SK-MEL-5 (cell line): ENCODE results near the gene DBX2. TPM values are rescaled to one million over a fixed set of nuclear protein-coding genes. Genes with fewer than 3 reads are reported as not detected.
"Not testable (repeated sequence)": the region's sequence is repeated elsewhere in the genome, so short reads cannot be mapped to it uniquely, and the experiment has no call there.

ENCODE experiments used
- DNase-seq: peaks from one replicate; pipeline ENCODE4 v3.0.0-alpha.2; 2016; ENCODE audit warnings: low read depth, low spot score
- in situ Hi-C: cut with HindIII; loops from 2 replicates; pipeline ENCODE4 v1.10.0; 2016; ENCODE audit warnings: low sequenced_read_pairs, high pct_unique_total_duplicates, low pct_unique_long_range_greater_than_20kb
- polyA plus RNA-seq, 2 experiments: library from polyadenylated mRNA; depleted of rRNA; stranded (reverse); fragments of >200 nt; gene quantifications; 2 replicates each; pipeline ENCODE4 v1.2.3, GENCODE V29; 2015
- total RNA-seq: library from RNA; depleted of rRNA; stranded (reverse); fragments of >200 nt; shearing (Covaris generic); gene quantifications from 2 replicates; pipeline ENCODE4 v1.2.3, GENCODE V29; 2014; rRNA removed

DBX2 gene
- total RNA-seq: not detected in 2 replicates
- polyA plus RNA-seq (2015; cell fraction: cytosol; rRNA removed): not detected in 2 replicates
- polyA plus RNA-seq (2015; cell fraction: nucleus; rRNA removed): not detected in 2 replicates

DNA sequence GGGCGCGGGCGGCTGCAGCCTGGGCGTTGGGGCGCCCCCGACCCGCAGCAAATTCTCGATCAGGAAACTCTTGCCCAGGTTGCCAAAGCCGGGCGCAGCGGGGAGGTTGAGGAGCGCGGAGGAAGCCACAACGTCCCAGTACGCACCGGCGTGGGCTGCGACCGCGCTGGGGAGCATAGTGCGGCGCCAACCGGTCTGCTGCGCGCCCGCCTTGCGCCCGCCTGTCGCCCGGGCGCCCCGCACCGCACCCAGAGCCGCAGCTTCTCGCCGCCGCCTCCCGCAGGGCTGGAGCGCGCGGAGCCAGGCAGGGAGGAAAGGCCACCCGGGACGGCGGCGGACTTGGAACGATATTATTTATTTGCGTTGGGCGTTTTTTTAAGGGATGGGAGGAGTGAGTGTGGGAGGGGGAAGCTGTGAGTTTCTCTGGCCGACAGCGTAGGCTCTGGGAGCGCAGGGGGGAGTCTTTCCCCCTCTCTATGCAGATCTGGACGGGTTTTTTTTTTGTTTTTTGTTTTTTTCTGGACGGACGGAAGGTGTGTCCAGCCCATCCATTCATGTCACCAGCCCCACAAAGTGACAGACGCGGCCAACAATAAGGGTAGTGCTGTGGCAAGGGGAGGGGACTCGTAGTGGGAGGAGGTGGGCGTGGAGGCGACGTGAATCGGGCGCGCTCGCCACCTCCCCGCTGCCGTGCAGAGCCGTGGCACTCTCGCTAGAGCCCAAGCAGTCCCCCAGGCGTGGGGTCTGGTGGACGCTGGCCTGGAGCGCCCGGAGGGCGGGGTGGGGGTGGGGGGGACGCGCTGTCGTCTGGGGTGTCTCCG lies at the start of gene DBX2:
Gene DBX2, minus strand, starts transcription at position 349 of the 821 bp plus-strand sequence. Its CDS starts 172 bp downstream, at position 177.
- in situ Hi-C loops: no loop called here
- DNase-seq: no peak

DNA sequence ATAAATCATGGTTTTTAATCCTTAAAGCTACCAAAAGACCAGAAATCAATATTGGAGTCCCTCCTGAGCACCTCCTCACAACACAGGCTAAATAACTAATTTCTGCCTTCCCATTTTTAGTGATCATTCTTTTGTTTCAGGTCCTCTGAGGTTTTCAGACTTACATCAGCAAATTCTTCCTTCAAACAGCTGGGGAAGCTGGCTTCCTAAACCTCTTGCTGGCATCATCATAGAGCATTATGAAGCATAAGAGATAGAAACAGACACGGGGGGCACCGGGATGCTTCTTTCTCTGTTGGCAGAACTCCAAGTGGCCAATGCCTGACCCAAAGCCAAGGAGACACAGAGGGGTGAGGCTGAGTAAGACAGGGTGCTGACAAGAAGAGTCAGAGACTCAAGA lies 47.9 kb upstream of the DBX2 start:
- no peak for DNase-seq
- in situ Hi-C loops: no loop called here

DNA sequence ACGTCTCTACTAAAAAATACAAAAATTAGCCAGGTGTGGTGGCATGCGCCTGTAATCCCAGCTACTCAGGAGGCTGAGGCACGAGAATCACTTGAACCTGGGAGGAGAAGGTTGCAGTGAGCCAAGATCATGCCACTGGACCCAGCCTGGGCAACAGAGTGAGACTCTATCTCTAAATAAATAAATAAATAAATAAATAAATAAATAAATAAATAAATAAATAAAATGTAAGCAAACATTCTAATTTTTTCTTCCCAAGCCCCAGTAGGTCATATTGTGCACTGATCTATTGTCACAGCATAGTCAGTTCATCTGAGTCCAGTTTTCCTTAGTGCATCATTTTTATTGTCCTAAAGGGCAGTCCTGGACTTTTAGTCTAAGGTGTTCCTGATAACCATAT lies 44.5 kb upstream of the DBX2 start:
- DNase-seq, in situ Hi-C loops: not testable (repeated sequence)

DNA sequence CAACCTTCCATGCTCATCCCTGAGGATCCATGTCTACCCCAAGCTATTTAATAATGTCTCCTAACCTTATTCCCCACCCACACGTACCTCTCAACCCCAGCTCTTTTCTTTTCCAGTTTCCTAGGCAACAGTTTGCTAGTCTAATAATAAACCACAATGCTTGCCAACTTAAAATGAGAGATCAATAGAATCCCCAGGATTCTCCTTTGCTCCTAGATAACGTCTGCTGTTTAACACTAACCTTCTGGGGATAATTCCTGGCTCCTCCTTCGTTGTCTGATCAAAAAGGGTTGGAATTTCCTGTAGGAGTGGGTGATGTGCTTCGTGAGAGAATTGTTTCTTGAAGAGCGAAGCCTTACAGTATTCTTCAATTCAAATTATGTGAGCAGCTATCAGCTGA lies 42.2 kb upstream of the DBX2 start:
- in situ Hi-C loops: no loop called here
- DNase-seq: no peak

DNA sequence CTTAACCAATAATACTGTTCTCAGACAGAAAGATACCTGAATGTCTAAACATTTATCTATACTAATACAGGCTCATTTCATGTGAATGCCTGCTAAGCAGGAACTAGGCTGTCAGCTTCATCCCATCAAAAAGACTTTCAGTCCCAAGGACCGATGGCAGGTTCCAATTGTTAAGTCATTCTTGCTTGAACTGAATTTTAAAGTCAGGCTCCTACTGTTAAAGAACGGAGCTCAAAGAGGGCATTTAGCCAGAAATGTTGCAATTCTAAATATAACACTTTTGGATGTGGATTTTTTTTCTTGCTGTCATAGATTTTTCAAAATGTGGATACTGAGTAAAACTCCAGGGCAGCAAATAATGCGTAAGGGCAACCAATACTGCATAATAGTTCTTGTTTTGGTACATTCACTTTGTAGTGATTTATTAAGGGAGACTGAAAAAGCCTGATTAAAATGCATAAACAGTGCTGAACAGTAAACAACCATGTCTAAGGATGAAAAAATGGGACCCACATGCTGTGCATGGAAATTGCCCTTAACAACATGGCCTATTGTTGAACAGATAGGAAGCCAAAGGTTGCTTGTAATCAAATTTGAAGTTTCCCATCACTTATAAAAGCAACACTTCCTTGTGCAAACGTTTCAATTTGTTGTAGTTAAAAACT lies 38.6 kb upstream of the DBX2 start:
- DNase-seq: no peak
- in situ Hi-C loops: no loop called here

DNA sequence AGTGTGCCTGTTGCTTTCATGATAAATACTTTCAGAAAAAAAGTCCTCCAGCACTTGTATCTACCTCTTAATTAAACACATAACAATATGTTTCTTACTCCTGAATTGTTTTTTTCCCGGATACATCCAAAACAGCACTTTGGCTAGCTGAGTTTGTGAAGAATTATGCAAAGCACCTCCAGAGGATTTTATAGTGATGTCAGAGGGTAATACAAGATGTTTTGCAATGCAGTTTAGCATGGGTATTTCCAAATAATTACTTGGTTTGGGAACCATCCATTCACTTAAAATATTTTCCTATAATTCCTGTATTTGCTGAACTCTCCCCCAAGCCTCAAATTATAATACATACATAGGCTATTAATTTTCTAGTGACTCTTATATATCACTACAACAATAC lies 37.7 kb upstream of the DBX2 start:
- no peak for DNase-seq
- in situ Hi-C loops: no loop called here

DNA sequence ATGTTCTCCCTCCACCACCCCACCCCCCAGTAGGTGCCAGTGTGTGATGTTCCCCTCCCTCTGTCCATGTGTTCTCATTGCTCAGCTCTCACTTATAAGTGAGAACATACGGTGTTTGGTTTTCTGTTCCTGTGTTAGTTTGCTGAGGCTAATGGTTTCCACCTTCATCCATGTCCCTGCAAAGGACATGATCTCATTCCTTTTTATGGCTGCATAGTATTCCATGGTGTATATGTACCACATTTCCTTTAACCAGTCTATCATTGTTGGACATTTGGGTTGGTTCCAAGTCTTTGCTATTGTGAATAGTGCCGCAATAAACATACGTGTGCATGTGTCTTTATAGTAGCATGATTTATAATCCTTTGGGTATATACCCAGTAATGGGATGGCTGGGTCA lies 33.3 kb upstream of the DBX2 start:
- DNase-seq, in situ Hi-C loops: not testable (repeated sequence)

DNA sequence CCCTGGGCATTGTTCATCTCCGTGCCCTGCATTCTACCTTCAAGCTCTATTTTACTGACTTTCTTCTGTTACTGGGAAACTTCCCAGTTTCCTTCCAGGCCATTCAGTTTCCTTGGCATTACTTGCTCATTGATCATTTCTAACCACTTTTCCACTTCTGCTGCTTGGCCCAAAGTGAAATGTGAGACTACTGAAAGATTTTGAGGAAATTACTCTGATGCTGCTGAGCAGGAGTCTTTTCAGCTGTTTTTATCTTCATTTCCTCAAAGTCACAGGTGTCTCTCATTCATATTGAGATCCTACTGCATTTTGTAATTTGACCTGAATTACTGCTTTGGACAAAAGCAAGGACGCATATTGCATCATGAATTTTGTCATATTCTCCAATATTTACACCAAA lies 26.4 kb upstream of the DBX2 start:
- DNase-seq: no peak
- in situ Hi-C loops: no loop called here

DNA sequence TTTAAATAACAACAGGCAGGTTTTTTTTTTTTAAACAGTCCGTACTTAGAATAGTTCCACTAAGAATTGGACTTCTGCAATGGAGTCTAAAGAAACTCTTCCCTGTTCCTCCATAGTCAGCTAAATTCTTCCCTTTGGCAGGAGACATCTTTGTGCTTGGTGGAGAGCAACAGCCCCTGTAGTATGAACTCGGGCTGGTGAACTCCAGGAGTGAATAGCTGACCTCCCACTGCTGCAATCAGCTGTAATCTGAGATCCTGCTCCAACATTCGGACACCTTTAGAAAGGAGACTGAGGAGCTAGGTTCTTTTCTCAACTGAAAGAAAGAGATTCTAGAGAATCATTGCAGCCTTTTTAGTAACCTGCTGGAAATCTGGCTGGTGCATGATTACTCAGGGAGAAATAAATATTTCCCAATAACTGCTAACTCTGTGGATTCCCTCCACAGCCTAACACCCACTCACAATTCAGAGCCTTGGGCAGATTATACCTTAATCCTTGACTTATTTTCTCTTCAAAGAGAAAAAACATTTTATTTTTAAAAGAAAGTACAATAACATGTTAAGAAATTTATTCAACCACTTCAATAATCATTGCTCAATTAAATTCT lies 25.6 kb upstream of the DBX2 start:
- in situ Hi-C loops: no loop called here
- no peak for DNase-seq

DNA sequence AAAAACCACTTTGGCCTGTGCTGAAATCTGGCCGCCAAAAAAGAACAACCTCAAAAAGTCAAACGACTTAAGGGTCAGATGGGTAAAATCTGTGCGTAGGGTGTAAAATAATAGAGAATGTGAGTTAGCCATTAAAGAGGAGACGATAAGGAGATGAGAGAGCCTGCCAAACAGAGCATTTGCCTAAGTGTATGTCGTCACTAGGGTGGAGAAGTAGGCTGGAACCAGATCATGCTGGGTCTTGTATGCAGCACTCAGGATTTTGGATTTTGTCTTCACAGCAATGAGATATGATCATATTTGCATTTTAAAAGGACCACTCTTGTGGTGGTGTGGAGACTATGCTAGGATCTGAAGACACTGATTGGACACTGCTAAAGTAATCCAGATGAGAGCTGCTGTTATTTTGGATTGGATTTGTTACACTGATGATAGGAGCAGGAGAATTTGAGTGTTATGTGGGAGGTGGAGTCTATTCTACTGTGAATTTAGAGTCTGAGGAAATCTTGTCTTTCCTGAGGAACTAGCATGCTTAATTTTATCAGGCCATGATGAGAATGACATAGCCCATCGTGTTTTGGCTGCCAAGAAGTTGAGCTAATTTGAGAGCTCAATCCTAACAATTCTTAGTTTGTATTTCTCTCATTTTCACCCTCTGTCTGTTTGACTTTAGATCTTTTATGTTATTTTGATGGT lies 24.8 kb upstream of the DBX2 start:
- DNase-seq: no peak
- in situ Hi-C loops: no loop called here

DNA sequence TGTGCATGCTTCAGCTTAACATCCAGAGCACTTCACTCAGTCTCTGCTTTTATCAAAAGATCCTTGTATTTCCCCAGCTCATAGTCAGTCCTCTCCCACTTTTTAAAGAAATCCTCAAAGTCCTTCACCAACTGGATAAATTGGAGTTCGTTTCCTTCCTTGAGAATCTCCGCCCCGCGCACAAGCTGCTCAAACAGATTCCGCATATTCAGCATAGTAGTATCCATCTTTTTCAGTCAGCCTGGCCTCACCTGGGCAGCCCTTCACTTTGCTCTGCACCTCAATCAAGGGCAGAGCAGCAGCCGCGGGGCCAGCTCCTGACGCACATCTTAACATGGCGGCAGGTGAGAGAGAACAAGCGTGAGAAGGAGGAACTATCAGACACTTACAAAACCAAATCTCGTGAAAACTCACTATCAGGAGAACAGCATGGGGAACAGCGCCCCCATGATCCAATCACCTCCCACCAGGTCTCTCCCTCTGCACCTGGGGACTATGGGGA lies 14.3 kb upstream of the DBX2 start:
- no peak for DNase-seq
- in situ Hi-C loops: no loop called here

DNA sequence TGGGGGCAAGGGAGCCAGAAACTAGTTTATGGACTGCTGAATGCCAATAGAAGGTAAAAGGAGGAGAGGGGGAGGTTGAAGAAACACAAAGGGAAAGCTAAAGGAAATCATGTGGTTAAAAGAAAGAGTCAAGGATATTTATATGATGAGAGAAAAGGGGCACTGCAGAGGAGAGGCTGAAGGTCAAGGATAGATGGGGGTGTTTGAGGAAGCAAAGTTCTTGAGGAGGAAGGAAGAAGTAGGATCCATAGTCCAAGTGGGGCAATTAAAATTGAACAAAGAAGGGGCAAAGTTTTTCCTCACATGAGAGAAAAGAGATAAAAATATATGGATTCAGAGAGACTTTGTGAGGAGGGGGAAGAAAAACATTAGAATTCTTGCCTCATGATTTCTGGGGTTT lies 10.1 kb upstream of the DBX2 start:
- in situ Hi-C loops: no loop called here
- no peak for DNase-seq

DNA sequence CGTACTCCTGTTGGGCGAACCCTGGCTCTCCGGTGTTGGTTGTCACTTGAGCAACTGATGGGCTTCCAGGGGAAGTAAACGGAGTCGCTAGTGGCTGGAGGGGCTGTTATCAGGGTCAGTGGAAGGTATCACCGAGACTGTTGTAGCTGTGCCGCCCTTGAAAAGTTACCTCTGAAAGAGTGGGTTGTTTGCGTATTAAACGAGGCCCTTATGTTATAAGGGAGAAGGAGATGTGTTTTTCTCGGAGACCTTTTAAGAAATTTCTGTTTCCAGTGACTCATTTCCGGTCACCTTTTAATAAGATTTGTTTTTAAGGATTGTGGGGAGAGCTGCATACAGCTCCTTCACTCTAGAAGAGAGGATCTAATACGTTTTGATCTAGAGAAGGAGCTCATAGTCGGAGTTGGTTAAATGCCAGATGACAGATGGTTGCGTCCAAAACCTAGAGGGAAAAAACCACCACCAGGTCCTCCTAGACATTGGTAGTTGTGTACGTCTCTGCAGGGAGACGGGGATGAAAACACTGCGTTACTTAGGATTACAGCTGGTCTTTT lies 750 bp upstream of the DBX2 start:
- in situ Hi-C loops: no loop called here
- no peak for DNase-seq

DNA sequence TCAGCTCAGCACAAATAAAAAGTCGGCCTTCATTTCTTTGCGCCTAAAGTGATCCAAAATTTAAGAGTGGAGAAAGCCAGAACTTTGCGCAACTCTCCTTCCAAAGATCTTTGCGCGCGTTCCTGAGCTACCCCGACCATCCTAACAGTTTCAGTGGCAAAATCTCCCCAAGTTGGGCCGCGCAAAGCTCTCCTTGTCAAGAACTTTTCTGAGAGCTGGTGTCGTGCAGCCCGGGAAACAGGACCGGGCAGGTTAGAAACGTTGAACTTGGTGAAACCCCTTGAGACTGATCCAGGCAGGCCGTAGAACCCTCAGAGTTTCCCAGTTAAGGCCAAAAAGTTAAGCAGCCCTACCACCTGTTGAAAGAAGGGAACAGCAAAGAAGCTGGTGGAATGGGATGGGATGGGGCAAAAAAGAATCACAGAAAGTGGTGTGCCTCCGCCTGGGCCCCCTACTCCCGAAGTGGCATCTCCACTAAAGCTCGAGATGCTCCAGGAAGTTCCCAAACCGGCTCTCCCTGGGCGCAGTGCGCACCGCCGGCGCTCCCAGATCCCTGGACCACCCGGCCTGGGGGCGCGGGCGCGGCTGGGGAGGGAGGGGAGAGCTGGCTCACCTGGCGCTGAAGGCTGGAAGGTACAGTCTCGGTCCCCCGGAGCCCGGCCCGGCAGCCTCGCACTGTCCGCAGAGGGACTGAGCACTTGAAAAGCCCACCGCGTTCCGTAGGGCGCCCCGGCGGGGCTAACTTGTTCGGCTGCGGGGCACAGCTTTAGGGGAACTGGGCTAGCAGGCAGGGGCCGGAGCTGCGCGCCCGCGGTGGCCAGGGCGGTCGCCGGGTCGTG lies 768 bp downstream of the DBX2 start:
- in situ Hi-C loops: no loop called here
- no peak for DNase-seq

DNA sequence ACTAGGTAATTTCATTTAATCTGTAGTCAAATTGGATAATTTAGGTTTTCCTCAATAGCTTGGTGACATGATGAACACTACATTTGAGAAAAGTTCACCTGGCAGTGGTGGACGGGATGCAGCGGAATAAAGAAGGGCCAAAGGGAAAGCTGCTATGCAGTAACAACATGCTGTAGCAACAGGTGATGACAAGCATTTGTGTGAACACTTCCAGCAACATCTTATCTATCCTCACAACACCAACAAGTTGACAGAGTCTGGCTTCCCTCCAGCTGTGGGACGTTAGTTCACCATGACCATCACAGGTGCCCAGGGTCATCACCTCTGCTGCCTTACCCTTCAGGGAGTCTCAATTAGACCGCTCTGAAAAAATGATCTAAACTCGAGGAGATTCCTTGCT lies 8.3 kb downstream of the DBX2 start:
- in situ Hi-C loops: no loop called here
- no peak for DNase-seq

DNA sequence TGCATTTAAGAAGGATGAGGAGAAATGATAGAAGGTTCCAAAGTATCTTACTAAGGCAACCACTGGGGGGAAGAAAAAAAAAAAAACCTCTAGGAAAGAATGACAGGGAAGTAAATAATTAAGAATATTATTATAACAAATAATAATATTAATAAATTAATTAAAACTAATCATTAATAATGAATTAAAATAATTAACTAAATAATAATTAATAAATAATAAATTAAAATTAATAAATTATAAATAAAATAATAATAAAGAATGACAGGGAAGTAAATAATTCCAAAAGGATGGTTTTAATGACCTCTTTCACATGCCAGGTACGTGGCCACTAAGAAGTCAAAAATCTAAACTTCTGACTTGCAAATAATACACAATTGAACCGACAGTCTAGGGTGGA lies 9.9 kb downstream of the DBX2 start:
- DNase-seq: no peak
- in situ Hi-C loops: no loop called here

DNA sequence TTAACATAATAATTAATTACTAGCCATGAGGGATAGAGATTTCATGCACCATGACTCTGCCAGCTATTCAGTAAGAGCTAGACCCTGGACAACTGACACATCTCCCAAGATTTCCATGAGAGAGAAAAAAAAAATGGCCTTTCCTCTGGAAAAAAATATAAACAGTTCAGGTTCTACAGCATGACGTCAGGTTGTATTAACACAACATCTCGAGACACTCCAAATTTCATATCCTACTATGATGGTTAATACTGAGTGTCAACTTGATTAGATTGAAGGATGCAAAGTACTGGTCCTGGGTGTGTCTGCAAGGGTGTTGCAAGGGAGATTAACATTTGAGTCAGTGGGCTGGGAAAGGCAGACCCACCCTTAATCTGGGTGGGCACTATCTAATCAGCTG lies 11.1 kb downstream of the DBX2 start:
- no peak for DNase-seq
- in situ Hi-C loops: no loop called here
